HepG2 (cell line): ENCODE data around the gene TAS1R1. TPM values are rescaled to one million over a fixed set of nuclear protein-coding genes. Genes with fewer than 3 reads are reported as not detected.

Source experiments
- ARID5B ChIP-seq: IDR thresholded peaks from 2 replicates; pipeline ENCODE4 v1.4.0; 2020; ENCODE audit warnings: mild to moderate bottlenecking, missing genetic modification reagents
- HOMEZ ChIP-seq: IDR thresholded peaks from 2 replicates; pipeline ENCODE4 v1.6.1; 2016; ENCODE audit warnings: low read depth
- NCOA1 ChIP-seq: sonication (generic); formaldehyde crosslinking; IDR thresholded peaks from 2 replicates; pipeline ENCODE4 v1.9.0; 2021; ENCODE audit warnings: missing genetic modification reagents
- SKI ChIP-seq: fragments of 450-650 bp; IDR thresholded peaks from one replicate; pipeline ENCODE4 v1.6.1; 2018; ENCODE audit warnings: mild to moderate bottlenecking; ENCODE audit not compliant: partially characterized antibody
- SRSF9 ChIP-seq: fragments of 200-400 bp; formaldehyde crosslinking; IDR thresholded peaks from 2 replicates; pipeline ENCODE4 v1.6.1; 2018; ENCODE audit warnings: borderline replicate concordance, mild to moderate bottlenecking, low read depth, low read length; ENCODE audit not compliant: insufficient read depth, poor library complexity, severe bottlenecking
- TIGD3 ChIP-seq: sonication (generic); formaldehyde crosslinking; IDR thresholded peaks from 2 replicates; pipeline ENCODE4 v1.5.1; 2020; ENCODE audit warnings: mild to moderate bottlenecking, missing genetic modification reagents, borderline replicate concordance
- ZBTB40 ChIP-seq, 2 experiments: fragments of 450-650 bp in 1 of 2; sonication (generic) in 1 of 2; formaldehyde crosslinking in 1 of 2; IDR thresholded peaks; 2 replicates each; pipeline versions ENCODE4 v1.6.1 to v1.8.0; 2016 to 2022; ENCODE audit warnings: antibody characterized with exemption in 1 of 2, mild to moderate bottlenecking in 1 of 2, missing genetic modification reagents in 1 of 2
- ZFY ChIP-seq: sonication (generic); formaldehyde crosslinking; IDR thresholded peaks from 2 replicates; pipeline ENCODE4 v1.4.0; 2020; ENCODE audit warnings: missing genetic modification reagents
- ZNF441 ChIP-seq: sonication (generic); formaldehyde crosslinking; IDR thresholded peaks from 2 replicates; pipeline ENCODE4 v1.7.0; 2021; ENCODE audit warnings: missing genetic modification reagents, borderline replicate concordance
- ZNF484 ChIP-seq: sonication (generic); formaldehyde crosslinking; IDR thresholded peaks from 2 replicates; pipeline ENCODE4 v1.5.1; 2020; ENCODE audit warnings: mild to moderate bottlenecking, low read depth, missing genetic modification reagents, borderline replicate concordance
- ZNF614 ChIP-seq: IDR thresholded peaks from 2 replicates; pipeline ENCODE4 v1.6.1; 2018; ENCODE audit warnings: missing biosample characterization, missing genetic modification reagents, inconsistent platforms, borderline replicate concordance
- polyA plus RNA-seq, 8 experiments: library from polyadenylated mRNA; depleted of rRNA in 3 of 8; stranded (reverse) in 7 of 8; unstranded in 1 of 8; fragments of >200 nt; fragmentation: Illumina TruSeq in 4 of 8; extraction: Trizol in 4 of 8; gene quantifications; 2 replicates each; pipeline versions ENCODE4 v1.2.1 to v1.2.3, GENCODE V29; 2011 to 2016; ENCODE audit warnings: low read depth in 4 of 8, missing spikeins in 1 of 8, mixed read lengths in 1 of 8; ENCODE audit not compliant: insufficient read depth in 1 of 8
- total RNA-seq, 5 experiments: library from RNA; depleted of rRNA; stranded (reverse); fragments of >200 nt; fragmentation: Illumina TruSeq; extraction: Trizol; gene quantifications; 2 replicates each; pipeline ENCODE4 v1.2.3, GENCODE V29; 2016; ENCODE audit warnings: low read depth in 1 of 5

TAS1R1 gene
- total and polyA plus RNA-seq, 2 of the 13 experiments (the other 11 are each of a cell fraction or from before 2014, with no cell fraction given): 1.4 to 1.6 TPM

- no peak for TF ChIP-seq ZBTB40 (IDR thresholded peaks at IDR 0.05)
- TF ChIP-seq ZBTB40 (CRISPR knock-in tag; IDR thresholded peaks at IDR 0.05): no peak; the same call in 1 of the 2 replicates
- no peak for TF ChIP-seq TIGD3 (CRISPR knock-in tag)
- peak; percentile 10 for TF ChIP-seq SKI
- TF ChIP-seq HOMEZ (CRISPR knock-in tag): no peak
- TF ChIP-seq NCOA1: peak; percentile 79; the same call in 1 of the 2 replicates
- peak; percentile 73 for TF ChIP-seq ZFY (CRISPR knock-in tag)
- TF ChIP-seq ZNF441 (CRISPR knock-in tag): peak; percentile 77; the same call in 1 of the 2 replicates
- no peak for TF ChIP-seq SRSF9
- no peak for TF ChIP-seq ARID5B (CRISPR knock-in tag)
- no peak; the same call in 1 of the 2 replicates for TF ChIP-seq ZNF614 (CRISPR knock-in tag)
- no peak for TF ChIP-seq ZNF484 (CRISPR knock-in tag)
These were observed 58.4 kb downstream of the TAS1R1 start, which contains the start of gene PHF13 (continued) for GRCh38 chr1:6613361-6614018.
